Skeletal muscle tissue (tissue), 4 donors: ENCODE data around the gene MMD2. TPM values are rescaled to one million over a fixed set of nuclear protein-coding genes. Genes with fewer than 3 reads are reported as not detected.

Experiments used
- H3K27ac ChIP-seq: one replicate; pipeline ENCODE4 v1.7.0; 2013; ENCODE audit warnings: mild to moderate bottlenecking, low read depth, low read length, inconsistent platforms
- H3K27me3 ChIP-seq, 3 donors: one replicate each; pipeline ENCODE4 v1.7.0; 2013; ENCODE audit warnings: low read length in 3 of 3; ENCODE audit not compliant: control insufficient read depth in 3 of 3, insufficient read depth in 3 of 3
- H3K36me3 ChIP-seq, 3 donors: one replicate each; pipeline ENCODE4 v1.7.0; 2013; ENCODE audit warnings: low read length in 3 of 3; ENCODE audit not compliant: control insufficient read depth in 3 of 3, insufficient read depth in 3 of 3
- H3K4me1 ChIP-seq, 3 donors: one replicate each; pipeline ENCODE4 v1.7.0; 2013; ENCODE audit warnings: low read length in 3 of 3, mild to moderate bottlenecking in 3 of 3; ENCODE audit not compliant: control insufficient read depth in 3 of 3, insufficient read depth in 3 of 3
- H3K4me3 ChIP-seq, 3 donors: one replicate each; pipeline ENCODE4 v1.7.0; 2013; ENCODE audit warnings: low read length in 3 of 3
- H3K9ac ChIP-seq, 3 donors: one replicate each; pipeline ENCODE4 v1.7.0; 2013; ENCODE audit warnings: low read length in 3 of 3, mild to moderate bottlenecking in 3 of 3, moderate library complexity in 2 of 3, low read depth in 1 of 3
- H3K9me3 ChIP-seq, 3 donors: one replicate each; pipeline ENCODE4 v1.7.0; 2013; ENCODE audit warnings: low read length in 3 of 3; ENCODE audit not compliant: control insufficient read depth in 3 of 3
- total RNA-seq: library from RNA; depleted of rRNA; stranded (reverse); fragments of >200 nt; gene quantifications from one replicate; pipeline ENCODE4 v1.2.3, GENCODE V29; 2014
- donor health status: Osteomylitis.

Gene MMD2
- total RNA-seq, 1 donor from 2014 or later, result not detected

- H3K9ac ChIP-seq, result no peak overlapping the region
- H3K9me3 ChIP-seq, result no peaks in the 10 kb centered on the region
- peaks cover 0 to 15% (median 6%) of the 10 kb centered on the region in 3 donors for H3K27me3 ChIP-seq
- H3K4me3 ChIP-seq, result no peak overlapping the region
- H3K4me1 ChIP-seq, result peaks cover 7 to 10% (median 8%) of the 10 kb centered on the region in 3 donors
- H3K27ac ChIP-seq, result no peak overlapping the region
- no peaks in the 10 kb centered on the region for H3K36me3 ChIP-seq
Measured at GRCh38 chr7:4884164-4884563, 74.8 kb downstream of the MMD2 start.

- peak within 1 kb of the TSS in 2 of 3 donors; percentile 38 to 77 for H3K9ac ChIP-seq
- H3K4me1 ChIP-seq, result peaks cover 7 to 13% (median 10%) of the 10 kb centered on the region in 3 donors
- peak within 1 kb of the TSS; percentile 69 for H3K27ac ChIP-seq
- H3K36me3 ChIP-seq, result no peaks in the 10 kb centered on the region
- peak within 1 kb of the TSS; percentile 56 to 70 (median 68) for H3K4me3 ChIP-seq
- H3K9me3 ChIP-seq, result no peaks in the 10 kb centered on the region
- peaks cover 0 to 15% (median 6%) of the 10 kb centered on the region in 3 donors for H3K27me3 ChIP-seq
Measured at GRCh38 chr7:4883372-4884144, 75.4 kb downstream of the MMD2 start, which contains the start of gene RADIL. Gene RADIL (minus strand): TSS chr7:4883716. CDS start chr7:4878139, 5,577 bp downstream.

GRCh38 chr7:4883033-4883371, 76.0 kb downstream of the MMD2 start:
- Histone ChIP-seq H3K9me3 (no peaks in the 10 kb centered on the region), H3K27me3 (peaks cover 0 to 15% (median 6%) of the 10 kb centered on the region in 3 donors), H3K27ac (peak overlapping the region; percentile 69), H3K9ac (peak overlapping the region in 2 of 3 donors; percentile 38 to 77), H3K4me1 (peaks cover 7 to 13% (median 10%) of the 10 kb centered on the region in 3 donors), H3K4me3 (peak overlapping the region; percentile 56 to 70 (median 68)), H3K36me3 (no peaks in the 10 kb centered on the region)

DNA sequence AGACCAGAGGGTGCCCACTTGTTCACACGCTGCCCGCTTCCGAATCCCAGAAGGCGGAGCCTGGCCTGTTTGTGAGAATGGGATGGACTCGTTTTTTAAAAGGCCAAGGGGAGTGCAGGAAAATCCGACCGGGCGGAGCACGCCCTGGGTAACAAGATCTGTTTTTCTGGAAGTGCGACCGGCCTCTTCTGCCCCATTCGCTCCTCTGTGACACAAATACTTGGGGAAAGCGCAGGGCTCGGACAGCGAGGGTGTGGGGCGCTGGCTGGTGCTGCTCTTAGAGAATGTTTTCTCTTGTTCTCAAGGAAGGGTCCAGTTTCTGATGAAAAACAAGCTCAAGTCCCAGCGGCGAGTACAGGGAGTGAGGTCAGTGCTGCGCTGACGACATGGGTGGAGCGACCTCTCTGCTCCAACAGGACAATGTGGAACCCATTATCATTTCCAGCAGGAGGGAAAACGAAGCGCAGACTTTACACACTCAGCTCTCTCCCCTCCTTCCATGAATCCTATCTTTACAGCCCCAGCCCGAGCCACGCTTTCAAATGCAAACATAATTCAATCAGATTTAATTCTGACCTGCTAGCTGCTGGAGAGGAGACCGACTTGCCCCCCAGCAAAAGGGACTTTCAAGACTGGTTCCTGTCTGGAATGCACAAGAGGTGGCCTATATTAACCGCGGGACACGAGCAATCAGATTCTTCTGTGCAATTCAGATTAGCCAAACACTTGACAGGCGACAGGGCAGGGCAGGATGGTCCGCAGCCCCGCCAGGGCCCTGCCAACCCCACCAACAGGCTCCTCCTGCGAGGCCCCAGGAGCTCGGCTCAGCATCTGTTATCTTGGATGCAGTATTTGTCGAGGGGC, 76.6 kb downstream of the MMD2 start:
- Histone ChIP-seq H3K4me1 (peaks cover 7 to 13% (median 10%) of the 10 kb centered on the region in 3 donors), H3K36me3 (peaks cover 0 to 3% (median 0%) of the 10 kb centered on the region in 3 donors), H3K27me3 (peaks cover 0 to 15% (median 6%) of the 10 kb centered on the region in 3 donors), H3K9ac (peak overlapping the region; percentile 1 to 77 (median 67)), H3K4me3 (peak overlapping the region; percentile 56 to 70 (median 68)), H3K27ac (peak overlapping the region; percentile 69), H3K9me3 (no peaks in the 10 kb centered on the region)

DNA sequence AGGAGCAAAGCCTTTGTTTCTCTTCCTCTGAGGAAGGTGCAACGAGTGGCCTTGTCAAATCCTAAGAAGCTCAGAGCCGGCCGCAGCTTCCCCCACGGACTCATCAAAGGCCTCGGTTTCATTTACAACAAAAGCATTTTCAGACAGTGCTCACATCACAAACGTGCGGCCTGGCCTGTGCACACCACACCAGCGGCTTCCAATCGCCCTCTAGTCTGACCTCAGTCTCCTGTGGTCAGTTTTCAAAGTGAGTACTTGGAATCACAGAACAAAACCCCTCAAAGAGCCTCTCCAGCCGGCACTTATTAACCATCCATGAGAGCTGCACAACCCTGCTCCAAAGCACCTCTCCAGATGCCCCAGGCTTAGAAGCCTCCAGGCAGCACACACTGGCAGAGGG, 78.8 kb downstream of the MMD2 start:
- Histone ChIP-seq H3K27ac (no peak overlapping the region), H3K4me3 (peak overlapping the region; percentile 30 to 68 (median 43)), H3K9ac (peak overlapping the region in 1 of 3 donors; percentile 69), H3K9me3 (no peaks in the 10 kb centered on the region), H3K36me3 (peaks cover 0 to 5% (median 4%) of the 10 kb centered on the region in 3 donors), H3K4me1 (peaks cover 7 to 13% (median 10%) of the 10 kb centered on the region in 3 donors), H3K27me3 (peaks cover 0 to 15% (median 6%) of the 10 kb centered on the region in 3 donors)

- H3K27me3 ChIP-seq, result peaks cover 0 to 15% (median 6%) of the 10 kb centered on the region in 3 donors
- peak overlapping the region; percentile 30 to 68 (median 43) for H3K4me3 ChIP-seq
- no peak overlapping the region for H3K27ac ChIP-seq
- H3K9me3 ChIP-seq, result no peaks in the 10 kb centered on the region
- H3K36me3 ChIP-seq, result peaks cover 0 to 5% (median 4%) of the 10 kb centered on the region in 3 donors
- H3K4me1 ChIP-seq, result peaks cover 7 to 13% (median 10%) of the 10 kb centered on the region in 3 donors
- H3K9ac ChIP-seq, result peak overlapping the region in 2 of 3 donors; percentile 32 to 69
Measured at GRCh38 chr7:4879396-4880081, 79.4 kb downstream of the MMD2 start.

GRCh38 chr7:4878336-4879335, 80.4 kb downstream of the MMD2 start:
- H3K9me3 ChIP-seq, result no peaks in the 10 kb centered on the region
- peak overlapping the region in 2 of 3 donors; percentile 32 to 69 for H3K9ac ChIP-seq
- peak overlapping the region; percentile 30 to 68 (median 43) for H3K4me3 ChIP-seq
- peaks cover 7 to 13% (median 10%) of the 10 kb centered on the region in 3 donors for H3K4me1 ChIP-seq
- peaks cover 0 to 10% (median 6%) of the 10 kb centered on the region in 3 donors for H3K27me3 ChIP-seq
- peaks cover 0 to 5% (median 4%) of the 10 kb centered on the region in 3 donors for H3K36me3 ChIP-seq
- H3K27ac ChIP-seq, result no peak overlapping the region

- Histone ChIP-seq H3K36me3 (peaks cover 0 to 8% (median 5%) of the 10 kb centered on the region in 3 donors), H3K9me3 (no peaks in the 10 kb centered on the region), H3K9ac (no peak overlapping the region), H3K27me3 (peaks cover 0 to 2% (median 0%) of the 10 kb centered on the region in 3 donors), H3K27ac (no peak overlapping the region), H3K4me1 (peaks cover 0 to 6% (median 0%) of the 10 kb centered on the region in 3 donors), H3K4me3 (no peak overlapping the region)
Measured at GRCh38 chr7:4876586-4876985, 82.4 kb downstream of the MMD2 start.
